HEK293 (cell line): ENCODE data around the gene IVNS1ABP.

Experiments
- EGR2 ChIP-seq: fragments of 450-650 bp; formaldehyde crosslinking; IDR thresholded peaks from 2 replicates; pipeline ENCODE4 v1.5.1; 2016; ENCODE audit warnings: low read depth, missing biosample characterization, missing genetic modification characterization
- HOXC10 ChIP-seq: sonication (generic); formaldehyde crosslinking; IDR thresholded peaks from 2 replicates; pipeline ENCODE4 v1.8.1; 2023; ENCODE audit warnings: mild to moderate bottlenecking, missing genetic modification reagents
- SALL2 ChIP-seq: fragments of 450-650 bp; formaldehyde crosslinking; IDR thresholded peaks from 2 replicates; pipeline ENCODE4 v1.5.0; 2017; ENCODE audit warnings: missing biosample characterization, mild to moderate bottlenecking, missing genetic modification characterization, borderline replicate concordance
- SP3 ChIP-seq: fragments of 450-650 bp; formaldehyde crosslinking; IDR thresholded peaks from 2 replicates; pipeline ENCODE4 v1.5.1; 2016; ENCODE audit warnings: missing biosample characterization, missing genetic modification characterization
- ZBTB44 ChIP-seq: fragments of 450-650 bp; IDR thresholded peaks from 2 replicates; pipeline ENCODE4 v1.5.1; 2018; ENCODE audit warnings: missing biosample characterization, mild to moderate bottlenecking, missing genetic modification characterization
- ZBTB8A ChIP-seq: fragments of 450-650 bp; formaldehyde crosslinking; IDR thresholded peaks from 2 replicates; pipeline ENCODE4 v1.5.1; 2016; ENCODE audit warnings: missing biosample characterization, missing genetic modification characterization
- ZNF112 ChIP-seq: fragments of 450-650 bp; formaldehyde crosslinking; IDR thresholded peaks from 2 replicates; pipeline ENCODE4 v1.5.0; 2017; ENCODE audit warnings: missing biosample characterization, missing genetic modification characterization
- ZNF133 ChIP-seq: fragments of 450-650 bp; formaldehyde crosslinking; IDR thresholded peaks from 2 replicates; pipeline ENCODE4 v1.5.1; 2016; ENCODE audit warnings: missing biosample characterization, missing genetic modification characterization
- ZNF18 ChIP-seq: fragments of 450-650 bp; formaldehyde crosslinking; IDR thresholded peaks from 2 replicates; pipeline ENCODE4 v1.5.1; 2016; ENCODE audit warnings: missing biosample characterization, missing genetic modification characterization
- ZNF184 ChIP-seq: fragments of 450-650 bp; IDR thresholded peaks from 2 replicates; pipeline ENCODE4 v1.5.1; 2018; ENCODE audit warnings: missing biosample characterization, mild to moderate bottlenecking, missing genetic modification characterization
- ZNF23 ChIP-seq: fragments of 450-650 bp; formaldehyde crosslinking; IDR thresholded peaks from 2 replicates; pipeline ENCODE4 v1.5.1; 2016; ENCODE audit warnings: missing biosample characterization, missing genetic modification characterization, borderline replicate concordance
- ZNF248 ChIP-seq: fragments of 450-650 bp; formaldehyde crosslinking; IDR thresholded peaks from 2 replicates; pipeline ENCODE4 v1.5.1; 2017; ENCODE audit warnings: missing biosample characterization, missing genetic modification characterization
- ZNF302 ChIP-seq: fragments of 450-650 bp; formaldehyde crosslinking; IDR thresholded peaks from 2 replicates; pipeline ENCODE4 v1.5.1; 2016; ENCODE audit warnings: missing biosample characterization, missing genetic modification characterization, low read depth
- ZNF341 ChIP-seq: fragments of 450-650 bp; formaldehyde crosslinking; IDR thresholded peaks from 2 replicates; pipeline ENCODE4; 2016; ENCODE audit warnings: low read depth, missing biosample characterization, missing genetic modification characterization
- ZNF37A ChIP-seq: fragments of 450-650 bp; IDR thresholded peaks from 2 replicates; pipeline ENCODE4 v1.5.1; 2018; ENCODE audit warnings: missing biosample characterization, missing genetic modification characterization
- ZNF488 ChIP-seq: fragments of 450-650 bp; formaldehyde crosslinking; IDR thresholded peaks from 2 replicates; pipeline ENCODE4 v1.5.1; 2016; ENCODE audit warnings: missing biosample characterization, missing genetic modification characterization
- ZNF501 ChIP-seq: fragments of 450-650 bp; formaldehyde crosslinking; IDR thresholded peaks from 2 replicates; pipeline ENCODE4 v1.5.1; 2016; ENCODE audit warnings: missing biosample characterization, missing genetic modification characterization
- ZNF629 ChIP-seq: fragments of 450-650 bp; formaldehyde crosslinking; IDR thresholded peaks from 2 replicates; pipeline ENCODE4 v1.5.1; 2017; ENCODE audit warnings: missing biosample characterization, missing genetic modification characterization
- ZNF658 ChIP-seq: fragments of 450-650 bp; formaldehyde crosslinking; IDR thresholded peaks from 2 replicates; pipeline ENCODE4; 2016; ENCODE audit warnings: missing biosample characterization, missing genetic modification characterization
- ZNF704 ChIP-seq: fragments of 450-650 bp; formaldehyde crosslinking; IDR thresholded peaks from 2 replicates; pipeline ENCODE4 v1.5.1; 2016; ENCODE audit warnings: missing biosample characterization, missing genetic modification characterization
- TF ChIP-seq, protein P1 (sequence below): fragments of 450-650 bp; formaldehyde crosslinking; IDR thresholded peaks from 2 replicates; pipeline ENCODE4 v1.5.1; 2016; ENCODE audit warnings: missing biosample characterization, missing genetic modification characterization, borderline replicate concordance
- TF ChIP-seq, protein P2 (sequence below): fragments of 450-650 bp; formaldehyde crosslinking; IDR thresholded peaks from 2 replicates; pipeline ENCODE4 v1.5.1; 2017; ENCODE audit warnings: missing biosample characterization, missing genetic modification characterization
- TF ChIP-seq, protein P3 (sequence below): fragments of 450-650 bp; formaldehyde crosslinking; IDR thresholded peaks from 2 replicates; pipeline ENCODE4 v1.5.1; 2016; ENCODE audit warnings: missing biosample characterization, missing genetic modification characterization, borderline replicate concordance
- TF ChIP-seq, protein P4 (sequence below): fragments of 450-650 bp; formaldehyde crosslinking; IDR thresholded peaks from 2 replicates; pipeline ENCODE4 v1.5.1; 2016; ENCODE audit warnings: missing biosample characterization, missing genetic modification characterization
- TF ChIP-seq, protein P5 (sequence below): fragments of 450-650 bp; formaldehyde crosslinking; IDR thresholded peaks from 2 replicates; pipeline ENCODE4 v1.5.1; 2016; ENCODE audit warnings: missing biosample characterization, missing genetic modification characterization

Gene IVNS1ABP

DNA sequence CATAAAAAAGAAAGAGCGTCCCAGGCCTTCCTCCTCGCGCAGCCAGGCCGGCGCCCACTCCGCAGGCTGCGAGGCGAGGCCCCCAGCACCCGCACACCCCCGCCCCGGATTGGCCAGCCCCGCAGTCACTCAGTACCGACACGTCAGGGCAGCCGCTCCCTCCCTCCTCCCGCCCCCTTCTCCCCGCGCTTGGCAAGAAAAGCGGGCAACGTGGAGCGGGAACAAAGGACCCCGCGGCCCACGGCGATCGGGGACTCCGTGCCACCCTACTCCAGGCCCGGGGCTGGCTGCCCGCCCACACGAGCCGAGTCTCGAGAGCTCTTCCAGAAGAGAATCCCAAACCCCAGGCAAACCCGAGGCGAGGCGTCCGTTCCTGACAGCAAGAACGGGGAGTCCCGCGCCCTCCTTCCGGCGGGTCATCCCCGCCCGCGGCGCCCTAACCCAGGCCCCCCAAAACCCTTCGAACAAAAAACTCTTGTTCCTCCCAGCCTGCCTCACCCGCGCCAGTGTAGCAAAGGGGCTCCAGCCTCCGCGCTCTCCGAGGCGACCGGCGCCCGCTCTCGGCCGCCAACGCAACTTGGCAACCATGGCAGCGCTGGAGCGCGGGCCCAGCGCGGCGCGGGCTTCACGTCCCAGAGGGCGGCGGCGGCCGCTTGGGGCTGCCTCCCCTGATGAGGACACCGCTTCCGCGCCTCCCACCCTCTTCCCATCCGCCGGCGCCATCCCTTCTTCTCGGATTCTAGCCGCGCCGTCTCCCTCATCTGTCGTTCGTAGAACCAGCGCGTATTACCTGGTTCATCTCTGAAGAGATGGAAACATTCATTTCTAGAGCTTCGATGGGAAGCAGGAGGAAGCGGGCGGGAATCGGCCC lies 645 bp downstream of the IVNS1ABP start (continued):
- TF ChIP-seq, protein P1, sequence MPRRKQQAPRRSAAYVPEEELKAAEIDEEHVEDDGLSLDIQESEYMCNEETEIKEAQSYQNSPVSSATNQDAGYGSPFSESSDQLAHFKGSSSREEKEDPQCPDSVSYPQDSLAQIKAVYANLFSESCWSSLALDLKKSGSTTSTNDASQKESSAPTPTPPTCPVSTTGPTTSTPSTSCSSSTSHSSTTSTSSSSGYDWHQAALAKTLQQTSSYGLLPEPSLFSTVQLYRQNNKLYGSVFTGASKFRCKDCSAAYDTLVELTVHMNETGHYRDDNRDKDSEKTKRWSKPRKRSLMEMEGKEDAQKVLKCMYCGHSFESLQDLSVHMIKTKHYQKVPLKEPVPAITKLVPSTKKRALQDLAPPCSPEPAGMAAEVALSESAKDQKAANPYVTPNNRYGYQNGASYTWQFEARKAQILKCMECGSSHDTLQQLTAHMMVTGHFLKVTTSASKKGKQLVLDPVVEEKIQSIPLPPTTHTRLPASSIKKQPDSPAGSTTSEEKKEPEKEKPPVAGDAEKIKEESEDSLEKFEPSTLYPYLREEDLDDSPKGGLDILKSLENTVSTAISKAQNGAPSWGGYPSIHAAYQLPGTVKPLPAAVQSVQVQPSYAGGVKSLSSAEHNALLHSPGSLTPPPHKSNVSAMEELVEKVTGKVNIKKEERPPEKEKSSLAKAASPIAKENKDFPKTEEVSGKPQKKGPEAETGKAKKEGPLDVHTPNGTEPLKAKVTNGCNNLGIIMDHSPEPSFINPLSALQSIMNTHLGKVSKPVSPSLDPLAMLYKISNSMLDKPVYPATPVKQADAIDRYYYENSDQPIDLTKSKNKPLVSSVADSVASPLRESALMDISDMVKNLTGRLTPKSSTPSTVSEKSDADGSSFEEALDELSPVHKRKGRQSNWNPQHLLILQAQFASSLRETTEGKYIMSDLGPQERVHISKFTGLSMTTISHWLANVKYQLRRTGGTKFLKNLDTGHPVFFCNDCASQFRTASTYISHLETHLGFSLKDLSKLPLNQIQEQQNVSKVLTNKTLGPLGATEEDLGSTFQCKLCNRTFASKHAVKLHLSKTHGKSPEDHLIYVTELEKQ (tag by site-specific recombination): no peak
- TF ChIP-seq ZNF658 (tag by site-specific recombination) (no peak), SALL2 (tag by site-specific recombination) (no peak), ZNF629 (tag by site-specific recombination) (no peak), ZNF18 (tag by site-specific recombination) (no peak), EGR2 (tag by site-specific recombination) (peak; percentile 71), ZBTB44 (no peak), ZNF302 (tag by site-specific recombination) (no peak), ZNF248 (no peak), HOXC10 (CRISPR knock-in tag) (no peak), ZNF23 (tag by site-specific recombination) (no peak), ZNF133 (tag by site-specific recombination) (no peak), SP3 (peak; percentile 73), ZBTB8A (tag by site-specific recombination) (peak; percentile 90), ZNF37A (tag by site-specific recombination) (no peak), ZNF488 (no peak), ZNF184 (no peak), ZNF341 (tag by site-specific recombination) (0 out of 2 replicates have a peak, but pooled peaks have one; percentile 9), ZNF501 (no peak; the same call in 1 of the 2 replicates), ZNF112 (tag by site-specific recombination) (no peak), ZNF704 (tag by site-specific recombination) (no peak)
- TF ChIP-seq, protein P2, sequence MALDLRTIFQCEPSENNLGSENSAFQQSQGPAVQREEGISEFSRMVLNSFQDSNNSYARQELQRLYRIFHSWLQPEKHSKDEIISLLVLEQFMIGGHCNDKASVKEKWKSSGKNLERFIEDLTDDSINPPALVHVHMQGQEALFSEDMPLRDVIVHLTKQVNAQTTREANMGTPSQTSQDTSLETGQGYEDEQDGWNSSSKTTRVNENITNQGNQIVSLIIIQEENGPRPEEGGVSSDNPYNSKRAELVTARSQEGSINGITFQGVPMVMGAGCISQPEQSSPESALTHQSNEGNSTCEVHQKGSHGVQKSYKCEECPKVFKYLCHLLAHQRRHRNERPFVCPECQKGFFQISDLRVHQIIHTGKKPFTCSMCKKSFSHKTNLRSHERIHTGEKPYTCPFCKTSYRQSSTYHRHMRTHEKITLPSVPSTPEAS (tag by site-specific recombination): no peak
- TF ChIP-seq, protein P3, sequence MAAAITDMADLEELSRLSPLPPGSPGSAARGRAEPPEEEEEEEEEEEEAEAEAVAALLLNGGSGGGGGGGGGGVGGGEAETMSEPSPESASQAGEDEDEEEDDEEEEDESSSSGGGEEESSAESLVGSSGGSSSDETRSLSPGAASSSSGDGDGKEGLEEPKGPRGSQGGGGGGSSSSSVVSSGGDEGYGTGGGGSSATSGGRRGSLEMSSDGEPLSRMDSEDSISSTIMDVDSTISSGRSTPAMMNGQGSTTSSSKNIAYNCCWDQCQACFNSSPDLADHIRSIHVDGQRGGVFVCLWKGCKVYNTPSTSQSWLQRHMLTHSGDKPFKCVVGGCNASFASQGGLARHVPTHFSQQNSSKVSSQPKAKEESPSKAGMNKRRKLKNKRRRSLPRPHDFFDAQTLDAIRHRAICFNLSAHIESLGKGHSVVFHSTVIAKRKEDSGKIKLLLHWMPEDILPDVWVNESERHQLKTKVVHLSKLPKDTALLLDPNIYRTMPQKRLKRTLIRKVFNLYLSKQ: no peak
- TF ChIP-seq, protein P4, sequence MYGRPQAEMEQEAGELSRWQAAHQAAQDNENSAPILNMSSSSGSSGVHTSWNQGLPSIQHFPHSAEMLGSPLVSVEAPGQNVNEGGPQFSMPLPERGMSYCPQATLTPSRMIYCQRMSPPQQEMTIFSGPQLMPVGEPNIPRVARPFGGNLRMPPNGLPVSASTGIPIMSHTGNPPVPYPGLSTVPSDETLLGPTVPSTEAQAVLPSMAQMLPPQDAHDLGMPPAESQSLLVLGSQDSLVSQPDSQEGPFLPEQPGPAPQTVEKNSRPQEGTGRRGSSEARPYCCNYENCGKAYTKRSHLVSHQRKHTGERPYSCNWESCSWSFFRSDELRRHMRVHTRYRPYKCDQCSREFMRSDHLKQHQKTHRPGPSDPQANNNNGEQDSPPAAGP: peak; percentile 61
- TF ChIP-seq, protein P5, sequence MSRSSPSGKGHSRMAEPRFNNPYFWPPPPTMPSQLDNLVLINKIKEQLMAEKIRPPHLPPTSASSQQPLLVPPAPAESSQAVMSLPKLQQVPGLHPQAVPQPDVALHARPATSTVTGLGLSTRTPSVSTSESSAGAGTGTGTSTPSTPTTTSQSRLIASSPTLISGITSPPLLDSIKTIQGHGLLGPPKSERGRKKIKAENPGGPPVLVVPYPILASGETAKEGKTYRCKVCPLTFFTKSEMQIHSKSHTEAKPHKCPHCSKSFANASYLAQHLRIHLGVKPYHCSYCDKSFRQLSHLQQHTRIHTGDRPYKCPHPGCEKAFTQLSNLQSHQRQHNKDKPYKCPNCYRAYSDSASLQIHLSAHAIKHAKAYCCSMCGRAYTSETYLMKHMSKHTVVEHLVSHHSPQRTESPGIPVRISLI (tag by site-specific recombination): no peak; the same call in 1 of the 2 replicates
